Thyroid gland (tissue), 4 donors: ENCODE results near the gene FNDC3B. TPM values are rescaled to one million over a fixed set of nuclear protein-coding genes. Genes with fewer than 3 reads are reported as not detected.

Experiments used
- DNase-seq, 2 donors: peaks; one replicate each; pipeline ENCODE4 v3.0.0-alpha.2; 2019
- H3K27ac ChIP-seq, 3 donors: fragments of 200-600 bp; sonication (generic); 1 replicate in 2 of 3; 2 replicates in 1 of 3; pipeline ENCODE4 v1.5.1; 2016 to 2019; ENCODE audit warnings: mild to moderate bottlenecking in 1 of 3, moderate library complexity in 1 of 3
- H3K27me3 ChIP-seq: fragments of 200-600 bp; sonication (generic); one replicate; pipeline ENCODE4 v1.5.1; 2019
- H3K36me3 ChIP-seq, 2 donors: fragments of 200-600 bp; sonication (generic); one replicate each; pipeline ENCODE4 v1.5.1; 2016 to 2019
- H3K4me1 ChIP-seq, 2 donors: fragments of 200-600 bp; sonication (generic); one replicate each; pipeline ENCODE4 v1.5.1; 2017 to 2019
- H3K4me3 ChIP-seq, 3 donors: fragments of 200-600 bp; sonication (generic); replicated peaks in 1 of 3; 1 replicate in 2 of 3; 2 replicates in 1 of 3; pipeline ENCODE4 v1.5.1; 2016; ENCODE audit warnings: mild to moderate bottlenecking in 1 of 3
- H3K9me3 ChIP-seq: fragments of 200-600 bp; sonication (generic); one replicate; pipeline ENCODE4 v1.5.1; 2017
- POLR2A ChIP-seq, 2 donors: fragments of 450-650 bp; IDR thresholded peaks; one replicate each; pipeline ENCODE4 v1.6.1; 2017; ENCODE audit warnings: antibody characterized with exemption in 2 of 2, mild to moderate bottlenecking in 2 of 2, moderate library complexity in 1 of 2
- WGBS, 2 donors: methylation state at CpG; one replicate each; pipeline ENCODE4 v1.1.5; 2017; 5-methylcytosine and 5-hydroxymethylcytosine counted together
- intact Hi-C: fragments of 100-400 bp; cut with DNase I; formaldehyde crosslinking; loops from one replicate; pipeline ENCODE4 v1.15.1; 2023
- total RNA-seq, 4 donors: library from RNA; depleted of rRNA; stranded (reverse); fragments of >200 nt; gene quantifications; one replicate each; pipeline ENCODE4 v1.2.3, GENCODE V29; 2016
- TF ChIP-seq, protein P1 (sequence below), 6 experiments: fragments of 200-600 bp in 3 of 6; fragments of 450-650 bp in 3 of 6; sonication (generic) in 3 of 6; IDR thresholded peaks; one replicate each; pipeline ENCODE4 v1.5.1; 2016 to 2019; ENCODE audit warnings: antibody characterized with exemption in 6 of 6, mild to moderate bottlenecking in 2 of 6, inconsistent platforms in 1 of 6, moderate library complexity in 1 of 6

FNDC3B gene
- total RNA-seq, 4 donors from 2014 or later: 118 to 172 (median 146) TPM

DNA sequence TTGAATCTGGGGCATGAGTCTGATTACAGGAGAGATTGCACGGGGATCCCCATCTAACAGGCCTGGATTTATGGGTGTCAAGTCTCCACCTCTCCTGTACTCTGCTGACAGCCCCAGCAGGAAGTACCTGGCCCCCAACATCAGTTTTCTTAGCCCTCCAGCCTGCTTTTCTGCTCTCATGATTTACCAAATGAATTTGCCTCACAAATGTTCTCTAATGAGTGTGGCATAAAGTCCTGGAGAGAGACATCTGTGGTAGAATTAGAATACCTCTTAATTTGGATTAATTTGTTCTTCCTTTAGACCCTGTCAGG is 60.1 kb downstream of the FNDC3B start:
- Histone ChIP-seq H3K4me3 (no peak overlapping the region), H3K27ac (peak overlapping the region in 2 of 3 donors; percentile 4 to 19), H3K27me3 (no peaks in the 10 kb centered on the region), H3K9me3 (no peaks in the 10 kb centered on the region), H3K4me1 (peaks cover 52 to 83% of the 10 kb centered on the region in 2 donors), H3K36me3 (no peaks in the 10 kb centered on the region)
- TF ChIP-seq POLR2A (IDR thresholded peaks at IDR 0.05): no peak
- TF ChIP-seq, protein P1, sequence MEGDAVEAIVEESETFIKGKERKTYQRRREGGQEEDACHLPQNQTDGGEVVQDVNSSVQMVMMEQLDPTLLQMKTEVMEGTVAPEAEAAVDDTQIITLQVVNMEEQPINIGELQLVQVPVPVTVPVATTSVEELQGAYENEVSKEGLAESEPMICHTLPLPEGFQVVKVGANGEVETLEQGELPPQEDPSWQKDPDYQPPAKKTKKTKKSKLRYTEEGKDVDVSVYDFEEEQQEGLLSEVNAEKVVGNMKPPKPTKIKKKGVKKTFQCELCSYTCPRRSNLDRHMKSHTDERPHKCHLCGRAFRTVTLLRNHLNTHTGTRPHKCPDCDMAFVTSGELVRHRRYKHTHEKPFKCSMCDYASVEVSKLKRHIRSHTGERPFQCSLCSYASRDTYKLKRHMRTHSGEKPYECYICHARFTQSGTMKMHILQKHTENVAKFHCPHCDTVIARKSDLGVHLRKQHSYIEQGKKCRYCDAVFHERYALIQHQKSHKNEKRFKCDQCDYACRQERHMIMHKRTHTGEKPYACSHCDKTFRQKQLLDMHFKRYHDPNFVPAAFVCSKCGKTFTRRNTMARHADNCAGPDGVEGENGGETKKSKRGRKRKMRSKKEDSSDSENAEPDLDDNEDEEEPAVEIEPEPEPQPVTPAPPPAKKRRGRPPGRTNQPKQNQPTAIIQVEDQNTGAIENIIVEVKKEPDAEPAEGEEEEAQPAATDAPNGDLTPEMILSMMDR (IDR thresholded peaks at IDR 0.05): no peak
- no peak for DNase-seq
- intact Hi-C loops: no loop called here
- 64 to 76% methylated on average over 1 of the region's 1 CpG for WGBS, 2 donors

DNA sequence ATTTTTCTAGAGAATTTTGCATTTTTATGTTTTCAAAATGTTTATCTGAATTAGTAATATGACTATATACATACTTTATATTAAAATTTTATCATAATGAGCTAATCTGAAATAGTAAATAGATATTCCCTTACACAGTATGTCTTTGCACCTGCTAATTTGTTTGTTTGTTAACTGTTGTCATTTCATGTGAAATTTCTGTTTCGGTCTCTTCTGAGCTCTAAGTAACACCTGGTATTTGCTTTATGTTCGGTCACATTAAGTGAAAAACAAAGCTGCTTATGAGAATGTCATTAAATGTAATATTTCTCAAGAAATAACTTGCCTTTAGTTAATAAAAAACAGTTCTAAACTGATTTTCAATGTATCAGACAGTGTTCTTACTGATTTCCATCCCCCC is 61.1 kb downstream of the FNDC3B start:
- no peaks in the 10 kb centered on the region for H3K9me3 ChIP-seq
- no peaks in the 10 kb centered on the region for H3K36me3 ChIP-seq
- H3K4me3 ChIP-seq: no peak overlapping the region
- DNase-seq: no peak
- no peaks in the 10 kb centered on the region for H3K27me3 ChIP-seq
- H3K27ac ChIP-seq: peak overlapping the region in 1 of 3 donors; percentile 43
- 96 to 99% methylated on average over 2 of the region's 2 CpGs for WGBS, 2 donors
- H3K4me1 ChIP-seq: peaks cover 59 to 84% of the 10 kb centered on the region in 2 donors
- TF ChIP-seq, protein P1 (IDR thresholded peaks at IDR 0.05): no peak
- TF ChIP-seq POLR2A (IDR thresholded peaks at IDR 0.05): no peak
- intact Hi-C loops: no loop called here

DNA sequence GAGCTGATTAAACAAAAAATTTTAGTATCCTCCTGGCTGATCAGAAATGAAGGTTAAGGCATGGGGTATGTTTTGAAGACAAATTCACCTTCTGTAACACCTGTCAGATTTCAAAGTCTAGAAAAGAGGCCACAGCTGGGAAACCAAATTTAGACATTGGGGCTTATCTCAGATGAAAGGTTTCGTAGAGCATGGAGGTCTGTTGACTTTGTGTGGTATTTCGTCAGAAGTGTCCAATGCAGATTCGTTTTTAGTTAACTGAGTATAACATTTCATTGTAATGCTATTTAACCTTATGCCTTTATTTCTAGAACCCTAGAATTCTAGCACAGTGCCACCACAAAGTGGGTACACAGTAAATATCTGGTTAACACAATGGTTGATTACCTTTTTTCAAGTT is 61.7 kb downstream of the FNDC3B start:
- DNase-seq: no peak
- Histone ChIP-seq H3K27ac (peak overlapping the region; percentile 38 to 84 (median 43)), H3K27me3 (no peaks in the 10 kb centered on the region), H3K4me3 (no peak overlapping the region), H3K4me1 (peaks cover 61 to 84% of the 10 kb centered on the region in 2 donors), H3K9me3 (no peaks in the 10 kb centered on the region), H3K36me3 (no peaks in the 10 kb centered on the region)
- intact Hi-C loops: no loop called here
- TF ChIP-seq, protein P1 (IDR thresholded peaks at IDR 0.05): no peak
- TF ChIP-seq POLR2A (IDR thresholded peaks at IDR 0.05): no peak
- WGBS, 2 donors: 56 to 66% methylated on average over 3 of the region's 3 CpGs

DNA sequence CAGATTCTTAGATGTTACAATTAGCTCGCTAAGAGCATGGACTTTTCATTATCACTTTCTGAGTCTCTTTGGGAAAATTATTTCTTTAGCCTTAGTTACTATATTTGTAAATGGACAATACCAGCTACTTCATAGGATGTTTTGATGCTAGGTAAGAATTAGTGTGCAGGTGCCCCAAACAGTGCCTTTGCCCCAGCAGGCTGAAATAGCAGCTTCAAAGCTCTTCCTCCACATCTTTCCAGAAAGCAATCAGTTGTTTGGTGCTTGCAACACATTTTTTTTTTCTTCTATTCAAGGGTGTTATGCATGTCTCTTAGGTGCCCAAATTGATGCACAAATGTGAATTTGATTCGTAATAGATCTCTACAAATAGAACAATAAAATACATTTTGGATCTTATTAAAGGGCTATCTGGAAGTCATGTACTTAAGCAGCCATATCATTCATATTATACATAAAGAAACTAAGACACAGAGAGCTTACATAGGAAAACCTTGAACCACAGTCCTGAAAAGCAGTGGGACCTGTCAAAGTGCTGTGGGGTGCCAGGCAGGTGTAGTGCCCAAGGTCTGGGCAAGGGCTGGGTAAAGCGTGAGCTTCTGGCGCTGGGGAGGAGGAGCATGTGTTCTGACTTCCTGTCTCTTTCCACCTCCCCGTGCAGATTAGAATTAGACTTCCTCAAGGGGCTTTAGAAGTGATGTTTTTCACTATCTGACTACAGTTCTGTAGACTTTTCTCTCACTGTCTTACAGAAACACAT is 62.9 kb downstream of the FNDC3B start:
- peak overlapping the region; percentile 43 to 84 (median 80) for H3K27ac ChIP-seq
- peak; percentile 33 to 41 for DNase-seq
- peaks cover 62 to 81% of the 10 kb centered on the region in 2 donors for H3K4me1 ChIP-seq
- H3K4me3 ChIP-seq: no peak overlapping the region
- intact Hi-C loops: no loop called here
- H3K9me3 ChIP-seq: no peaks in the 10 kb centered on the region
- H3K36me3 ChIP-seq: no peaks in the 10 kb centered on the region
- H3K27me3 ChIP-seq: no peaks in the 10 kb centered on the region
- TF ChIP-seq POLR2A (IDR thresholded peaks at IDR 0.05): no peak
- TF ChIP-seq, protein P1 (IDR thresholded peaks at IDR 0.05): no peak
- 55 to 68% methylated on average over 5 of the region's 5 CpGs for WGBS, 2 donors

DNA sequence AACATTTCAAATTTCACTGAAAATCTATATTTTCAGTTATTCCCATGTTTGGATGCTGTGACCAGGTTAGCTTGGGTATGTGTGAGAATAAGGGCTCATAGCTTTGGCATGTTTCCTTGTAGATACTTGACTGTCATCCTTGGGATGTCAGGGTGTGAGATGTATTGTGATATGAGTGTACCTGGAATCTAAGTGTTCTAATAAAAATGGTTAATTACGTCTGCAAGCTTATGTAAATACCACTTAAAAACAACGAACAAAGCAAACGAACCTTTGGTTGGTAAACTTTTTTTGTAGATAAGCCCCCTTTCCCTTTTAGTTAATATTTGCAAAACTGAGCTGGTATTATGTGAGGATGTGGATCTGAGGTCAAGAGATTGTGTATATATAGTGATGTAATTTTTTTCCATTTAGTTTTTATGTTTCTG is 63.5 kb downstream of the FNDC3B start:
- TF ChIP-seq, protein P1 (IDR thresholded peaks at IDR 0.05): no peak
- no peak for TF ChIP-seq POLR2A (IDR thresholded peaks at IDR 0.05)
- Histone ChIP-seq H3K27me3 (no peaks in the 10 kb centered on the region), H3K36me3 (no peaks in the 10 kb centered on the region), H3K4me1 (peaks cover 68 to 80% of the 10 kb centered on the region in 2 donors), H3K4me3 (no peak overlapping the region), H3K27ac (peak overlapping the region; percentile 43 to 84 (median 80)), H3K9me3 (no peaks in the 10 kb centered on the region)
- intact Hi-C loops: no loop called here
- no peak for DNase-seq
- 60 to 63% methylated on average over 3 of the region's 3 CpGs for WGBS, 2 donors
